Hepatocyte (in vitro differentiated cells): ENCODE measurements around the gene NTRK3. TPM values are rescaled to one million over a fixed set of nuclear protein-coding genes. Genes with fewer than 3 reads are reported as not detected.

Source experiments
- DNase-seq: peaks from one replicate; pipeline ENCODE4 v3.0.0-alpha.2; 2016; ENCODE audit warnings: low spot score
- H2AFZ ChIP-seq: fragments of 200-600 bp; sonication (generic); 2 replicates; pipeline ENCODE4 v1.6.0; 2016; ENCODE audit warnings: antibody characterized with exemption, mild to moderate bottlenecking
- H3K27ac ChIP-seq: fragments of 200-600 bp; sonication (generic); 2 replicates; pipeline ENCODE4 v1.5.1; 2016; ENCODE audit warnings: mild to moderate bottlenecking
- H3K27me3 ChIP-seq: fragments of 200-600 bp; sonication (generic); 2 replicates; pipeline ENCODE4 v1.6.1; 2016
- H3K36me3 ChIP-seq: fragments of 200-600 bp; sonication (generic); replicated peaks from 2 replicates; pipeline ENCODE4 v1.5.1; 2016; ENCODE audit warnings: low read depth; ENCODE audit not compliant: insufficient read depth
- H3K4me1 ChIP-seq: fragments of 200-600 bp; sonication (generic); 2 replicates; pipeline ENCODE4 v1.5.1; 2016; ENCODE audit warnings: mild to moderate bottlenecking, moderate library complexity; ENCODE audit not compliant: insufficient read depth
- H3K4me2 ChIP-seq: fragments of 200-600 bp; sonication (generic); 2 replicates; pipeline ENCODE4 v1.6.0; 2016
- H3K4me3 ChIP-seq: fragments of 200-600 bp; sonication (generic); 2 replicates; pipeline ENCODE4 v1.5.1; 2016; ENCODE audit warnings: mild to moderate bottlenecking
- H3K79me2 ChIP-seq: fragments of 200-600 bp; sonication (generic); 2 replicates; pipeline ENCODE4 v1.6.0; 2017; ENCODE audit warnings: mild to moderate bottlenecking
- H3K9me2 ChIP-seq: fragments of 200-600 bp; sonication (generic); replicated peaks from 2 replicates; pipeline ENCODE4 v1.6.0; 2017; ENCODE audit warnings: mild to moderate bottlenecking; ENCODE audit not compliant: insufficient read depth
- H3K9me3 ChIP-seq: fragments of 200-600 bp; sonication (generic); 2 replicates; pipeline ENCODE4 v1.5.1; 2016; ENCODE audit warnings: low read depth, mild to moderate bottlenecking
- H4K20me1 ChIP-seq: fragments of 200-600 bp; sonication (generic); 2 replicates; pipeline ENCODE4 v1.6.0; 2016; ENCODE audit warnings: mild to moderate bottlenecking; ENCODE audit not compliant: insufficient read depth, poor library complexity, severe bottlenecking
- EZH2 ChIP-seq: fragments of 200-600 bp; sonication (generic); IDR thresholded peaks from 2 replicates; pipeline ENCODE4 v1.6.1; 2016; ENCODE audit warnings: antibody characterized with exemption, mild to moderate bottlenecking, borderline replicate concordance
- EZH2phosphoT487 ChIP-seq: fragments of 200-600 bp; sonication (generic); IDR thresholded peaks from one replicate; pipeline ENCODE4 v1.6.1; 2018; ENCODE audit warnings: antibody characterized with exemption, mild to moderate bottlenecking, low read depth, moderate library complexity; ENCODE audit not compliant: unreplicated experiment, severe bottlenecking
- WGBS: methylation state at CpG from one replicate; pipeline ENCODE4 v1.1.6; 2016; ENCODE audit warnings: low lambda C conversion rate; ENCODE audit errors: missing lambda C conversion rate; 5-methylcytosine and 5-hydroxymethylcytosine counted together
- polyA plus RNA-seq: library from polyadenylated mRNA; unstranded; fragments of >200 nt; fragmentation: Nextera tagmentation; extraction: Ambion mirVana; gene quantifications from 2 replicates; pipeline ENCODE4 v1.2.1, GENCODE V29; 2016
- total RNA-seq: library from RNA; depleted of rRNA; stranded (reverse); fragments of >200 nt; gene quantifications from 2 replicates; pipeline ENCODE4 v1.2.3, GENCODE V29; 2014
- TF ChIP-seq, protein P1 (sequence below): fragments of 200-600 bp; sonication (generic); IDR thresholded peaks from 2 replicates; pipeline ENCODE4 v1.5.1; 2016; ENCODE audit warnings: antibody characterized with exemption, mild to moderate bottlenecking; ENCODE audit not compliant: poor library complexity

The NTRK3 gene
- total and polyA plus RNA-seq, 2 experiments from 2014 or later, result 4.9 to 5.6 TPM

DNA sequence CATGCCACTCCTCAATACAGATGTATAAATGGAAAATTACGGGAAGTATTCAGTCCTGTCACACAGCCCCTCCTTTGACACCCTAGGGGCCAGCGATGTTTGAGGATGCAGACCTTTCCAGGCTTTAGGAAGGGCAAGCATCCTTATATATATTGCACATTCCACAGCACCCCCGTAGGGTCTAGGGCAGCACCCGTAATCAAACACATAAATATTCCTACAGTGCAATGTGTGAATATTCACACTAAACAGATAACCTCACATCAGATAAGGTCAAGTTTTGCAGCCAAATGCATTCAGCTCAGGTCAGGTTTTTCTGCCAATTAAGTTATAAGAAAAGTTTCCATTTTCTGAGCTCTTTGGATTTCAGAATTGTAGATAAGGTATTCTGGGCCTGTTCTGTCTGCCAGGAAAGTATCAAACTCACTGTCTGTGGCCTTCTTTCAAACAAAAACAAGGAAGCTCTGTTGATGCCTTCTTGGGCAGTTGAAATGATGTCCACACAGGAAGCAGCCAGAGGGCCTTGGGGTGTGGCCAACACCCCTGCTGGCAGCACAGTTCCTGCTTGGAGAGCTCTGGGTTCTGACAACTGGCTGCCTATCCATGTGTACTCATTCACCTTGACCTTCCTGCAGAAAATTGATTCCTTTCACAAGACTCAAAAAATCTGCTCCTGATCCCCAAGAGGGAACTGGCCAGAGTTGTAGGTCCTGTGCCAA, 427.0 kb downstream of the NTRK3 start:
- no peaks in the 10 kb centered on the region for H3K79me2 ChIP-seq
- TF ChIP-seq, protein P1, sequence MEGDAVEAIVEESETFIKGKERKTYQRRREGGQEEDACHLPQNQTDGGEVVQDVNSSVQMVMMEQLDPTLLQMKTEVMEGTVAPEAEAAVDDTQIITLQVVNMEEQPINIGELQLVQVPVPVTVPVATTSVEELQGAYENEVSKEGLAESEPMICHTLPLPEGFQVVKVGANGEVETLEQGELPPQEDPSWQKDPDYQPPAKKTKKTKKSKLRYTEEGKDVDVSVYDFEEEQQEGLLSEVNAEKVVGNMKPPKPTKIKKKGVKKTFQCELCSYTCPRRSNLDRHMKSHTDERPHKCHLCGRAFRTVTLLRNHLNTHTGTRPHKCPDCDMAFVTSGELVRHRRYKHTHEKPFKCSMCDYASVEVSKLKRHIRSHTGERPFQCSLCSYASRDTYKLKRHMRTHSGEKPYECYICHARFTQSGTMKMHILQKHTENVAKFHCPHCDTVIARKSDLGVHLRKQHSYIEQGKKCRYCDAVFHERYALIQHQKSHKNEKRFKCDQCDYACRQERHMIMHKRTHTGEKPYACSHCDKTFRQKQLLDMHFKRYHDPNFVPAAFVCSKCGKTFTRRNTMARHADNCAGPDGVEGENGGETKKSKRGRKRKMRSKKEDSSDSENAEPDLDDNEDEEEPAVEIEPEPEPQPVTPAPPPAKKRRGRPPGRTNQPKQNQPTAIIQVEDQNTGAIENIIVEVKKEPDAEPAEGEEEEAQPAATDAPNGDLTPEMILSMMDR, result no peak
- TF ChIP-seq EZH2phosphoT487 (no peak), EZH2 (no peak)
- no peaks in the 10 kb centered on the region for H3K36me3 ChIP-seq
- H3K27ac ChIP-seq, result no peak overlapping the region
- no peak overlapping the region for H3K4me3 ChIP-seq
- no peak for DNase-seq
- no peaks in the 10 kb centered on the region for H3K27me3 ChIP-seq
- H2AFZ ChIP-seq, result no peak overlapping the region
- no peaks in the 10 kb centered on the region for H3K9me3 ChIP-seq
- no peak overlapping the region for H3K4me2 ChIP-seq
- no peaks in the 10 kb centered on the region for H4K20me1 ChIP-seq
- H3K4me1 ChIP-seq, result no peaks in the 10 kb centered on the region
- H3K9me2 ChIP-seq, result no peaks in the 10 kb centered on the region
- 89% methylated on average over 4 of the region's 4 CpGs for WGBS

DNA sequence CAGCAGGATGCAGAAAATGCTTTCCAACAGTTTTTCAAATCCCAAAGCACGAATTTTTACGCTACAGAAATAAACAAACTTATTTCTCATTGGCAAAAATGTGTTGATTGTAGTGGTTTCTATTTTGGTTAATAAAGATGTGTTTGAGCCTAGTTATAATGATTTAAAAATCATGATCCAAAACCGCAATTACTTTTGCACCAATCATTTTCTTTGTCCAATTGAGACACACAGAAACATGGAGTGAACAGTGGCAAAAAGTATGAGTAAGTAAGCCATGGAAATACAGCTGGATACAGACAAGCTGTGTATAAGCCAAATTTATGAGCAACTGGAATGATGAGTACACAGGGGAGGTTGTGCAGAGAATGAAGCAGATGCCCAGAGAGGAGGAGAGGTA, 427.9 kb downstream of the NTRK3 start:
- H3K27me3 ChIP-seq, result no peaks in the 10 kb centered on the region
- H4K20me1 ChIP-seq, result no peaks in the 10 kb centered on the region
- no peaks in the 10 kb centered on the region for H3K9me2 ChIP-seq
- H3K4me3 ChIP-seq, result no peak overlapping the region
- H3K4me1 ChIP-seq, result no peaks in the 10 kb centered on the region
- no peak overlapping the region for H2AFZ ChIP-seq
- TF ChIP-seq EZH2phosphoT487, result no peak
- DNase-seq, result no peak
- H3K27ac ChIP-seq, result no peak overlapping the region
- no peaks in the 10 kb centered on the region for H3K36me3 ChIP-seq
- H3K79me2 ChIP-seq, result no peaks in the 10 kb centered on the region
- H3K9me3 ChIP-seq, result no peaks in the 10 kb centered on the region
- 91% methylated on average over 3 of the region's 3 CpGs for WGBS
- no peak overlapping the region for H3K4me2 ChIP-seq

GRCh38 chr15:87827131-87827530, 429.4 kb downstream of the NTRK3 start:
- no peaks in the 10 kb centered on the region for H4K20me1 ChIP-seq
- H3K9me2 ChIP-seq, result no peaks in the 10 kb centered on the region
- H3K4me2 ChIP-seq, result no peak overlapping the region
- H3K4me1 ChIP-seq, result no peaks in the 10 kb centered on the region
- H3K36me3 ChIP-seq, result no peaks in the 10 kb centered on the region
- H3K79me2 ChIP-seq, result no peaks in the 10 kb centered on the region
- no peak overlapping the region for H2AFZ ChIP-seq
- H3K27me3 ChIP-seq, result no peaks in the 10 kb centered on the region
- H3K27ac ChIP-seq, result no peak overlapping the region
- 87% methylated on average over 3 of the region's 3 CpGs for WGBS
- H3K9me3 ChIP-seq, result no peaks in the 10 kb centered on the region
- H3K4me3 ChIP-seq, result no peak overlapping the region
- no peak for DNase-seq
- TF ChIP-seq EZH2phosphoT487, result no peak
- TF ChIP-seq EZH2, result no peak

DNA sequence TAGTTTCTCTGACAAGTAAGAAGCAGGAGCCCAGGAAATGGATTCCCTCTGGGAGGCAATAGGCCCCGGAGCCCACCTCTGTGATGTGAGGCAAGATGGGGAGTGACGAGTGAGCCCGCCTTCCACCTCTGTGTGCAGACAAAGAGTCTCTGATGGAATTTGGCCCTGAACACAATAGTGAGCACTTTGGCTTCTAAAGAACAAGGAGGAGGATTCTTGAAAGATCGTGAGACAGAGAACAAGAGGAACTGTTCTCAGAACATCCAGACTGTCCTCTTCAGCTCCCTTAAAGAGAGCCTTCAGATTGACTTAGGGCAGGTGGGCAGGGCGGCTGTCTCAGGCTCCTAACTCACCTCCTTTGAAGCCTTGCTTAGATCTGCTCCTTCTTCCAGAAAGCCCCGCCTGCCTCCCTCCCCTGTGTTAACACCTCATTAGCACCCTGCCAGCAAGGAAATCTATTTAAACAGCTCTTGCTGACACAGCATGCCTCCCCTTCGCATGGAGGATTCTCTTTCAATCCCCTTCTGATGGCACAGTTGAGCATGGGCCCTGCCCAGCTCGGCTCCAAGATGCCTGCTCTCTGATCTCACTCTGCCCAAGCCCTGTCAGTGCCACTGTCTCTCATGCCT, 430.3 kb downstream of the NTRK3 start:
- Histone ChIP-seq H3K9me2 (no peaks in the 10 kb centered on the region), H3K4me1 (no peaks in the 10 kb centered on the region), H3K4me2 (no peak overlapping the region), H4K20me1 (no peaks in the 10 kb centered on the region), H3K36me3 (no peaks in the 10 kb centered on the region), H3K9me3 (no peaks in the 10 kb centered on the region), H3K27ac (no peak overlapping the region), H3K4me3 (no peak overlapping the region), H3K27me3 (no peaks in the 10 kb centered on the region), H2AFZ (no peak overlapping the region), H3K79me2 (no peaks in the 10 kb centered on the region)
- 52% methylated on average over 8 of the region's 8 CpGs for WGBS
- TF ChIP-seq EZH2phosphoT487 (no peak), EZH2 (no peak)
- no peak for DNase-seq

DNA sequence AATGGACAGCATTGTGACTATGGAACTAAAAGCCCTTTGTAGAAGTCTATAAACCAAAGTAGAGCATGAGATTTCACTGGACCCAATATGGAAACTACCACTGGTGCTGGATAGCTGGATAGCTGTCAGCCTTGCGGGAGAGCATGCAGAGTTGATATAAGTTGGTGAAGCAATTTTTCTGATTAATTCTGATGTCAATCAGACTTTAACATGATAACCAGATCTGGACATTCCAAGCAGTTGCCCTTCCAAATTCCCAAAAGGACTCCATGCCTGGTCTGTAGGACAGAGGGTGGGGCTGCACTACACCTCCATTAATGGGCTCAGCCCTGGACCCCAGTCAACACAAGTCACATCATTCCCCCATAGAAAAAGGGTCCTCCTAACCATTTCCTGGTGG, 437.8 kb downstream of the NTRK3 start:
- no peak for DNase-seq
- 100% methylated on average over 1 of the region's 1 CpG for WGBS
- no peak for TF ChIP-seq EZH2
- TF ChIP-seq, protein P1, result no peak

More for the DNA sequence above, 437.8 kb downstream of the NTRK3 start:
- Histone ChIP-seq H4K20me1 (no peaks in the 10 kb centered on the region), H3K36me3 (no peaks in the 10 kb centered on the region), H3K27me3 (no peaks in the 10 kb centered on the region), H3K4me2 (no peak overlapping the region), H3K9me3 (no peaks in the 10 kb centered on the region), H2AFZ (no peak overlapping the region), H3K4me3 (no peak overlapping the region), H3K4me1 (no peaks in the 10 kb centered on the region), H3K9me2 (no peaks in the 10 kb centered on the region), H3K79me2 (no peaks in the 10 kb centered on the region), H3K27ac (no peak overlapping the region)
